GM12872 (cell line): Measurements from ENCODE around the gene MYO1D.

ENCODE experiments used
- CTCF ChIP-seq: IDR thresholded peaks from 3 replicates; pipeline ENCODE4 v1.5.1; 2011; ENCODE audit warnings: low read depth, mild to moderate bottlenecking, low read length, moderate library complexity; ENCODE audit not compliant: insufficient read depth

Gene MYO1D

DNA sequence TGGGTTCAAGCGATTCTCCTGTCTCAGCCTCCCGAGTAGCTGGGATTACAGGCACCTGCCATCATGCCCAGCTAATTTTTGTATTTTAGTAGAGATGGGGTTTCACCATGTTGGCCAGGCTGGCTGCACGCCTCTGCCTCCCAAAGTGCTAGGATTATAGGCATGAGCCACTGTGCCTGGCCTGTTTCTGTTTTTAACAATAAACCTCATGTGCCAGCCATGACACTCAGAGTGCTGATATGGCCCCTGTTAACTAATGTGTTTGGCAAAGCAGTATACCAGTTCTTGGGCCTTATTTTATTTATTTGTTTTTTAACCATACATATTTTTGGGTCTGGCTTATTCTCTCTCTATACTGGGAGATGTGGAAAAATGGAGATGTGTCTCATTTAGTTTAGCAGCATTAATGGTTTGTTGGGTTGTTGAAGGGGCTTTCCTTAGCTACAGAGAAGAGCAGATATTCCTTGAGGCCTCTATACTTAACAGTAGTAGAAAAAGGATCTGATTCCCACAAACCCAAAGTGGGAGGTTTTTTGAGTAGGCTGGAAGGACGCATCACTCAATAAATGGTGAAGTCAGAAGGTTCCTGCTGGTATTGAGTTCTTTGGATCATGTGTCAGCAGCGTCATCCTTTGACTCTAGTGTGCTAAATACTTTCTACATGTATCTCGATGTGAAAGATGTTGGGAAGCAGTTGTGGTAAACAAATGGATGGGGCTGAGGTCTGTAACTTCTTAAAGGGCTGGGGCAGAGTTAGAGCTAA lies 406.3 kb downstream of the MYO1D start:
- no peak for TF ChIP-seq CTCF

DNA sequence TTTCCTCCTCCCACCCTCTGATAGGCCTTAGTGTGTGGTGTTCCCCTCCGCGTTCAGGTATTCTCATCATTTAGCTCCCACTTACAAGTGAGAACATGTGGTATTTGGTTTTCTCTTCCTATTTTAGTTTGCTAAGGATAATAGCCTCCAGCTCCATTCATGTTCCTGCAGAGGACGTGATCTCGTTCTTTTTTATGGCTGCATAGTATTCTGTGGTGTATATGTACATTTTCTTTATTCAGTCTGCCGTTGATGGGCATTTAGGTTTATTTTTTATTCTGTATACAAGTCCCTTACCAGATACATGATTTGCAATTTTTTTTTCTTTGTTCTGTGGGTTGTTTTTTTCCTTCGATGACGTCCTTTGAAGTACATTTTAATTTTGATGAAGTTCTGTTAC lies 409.0 kb downstream of the MYO1D start:
- TF ChIP-seq CTCF, result no peak

GRCh38 chr17:32464374-32464773 lies 412.6 kb downstream of the MYO1D start:
- TF ChIP-seq CTCF, result no peak

GRCh38 chr17:32463304-32463703 lies 413.6 kb downstream of the MYO1D start:
- no peak for TF ChIP-seq CTCF

DNA sequence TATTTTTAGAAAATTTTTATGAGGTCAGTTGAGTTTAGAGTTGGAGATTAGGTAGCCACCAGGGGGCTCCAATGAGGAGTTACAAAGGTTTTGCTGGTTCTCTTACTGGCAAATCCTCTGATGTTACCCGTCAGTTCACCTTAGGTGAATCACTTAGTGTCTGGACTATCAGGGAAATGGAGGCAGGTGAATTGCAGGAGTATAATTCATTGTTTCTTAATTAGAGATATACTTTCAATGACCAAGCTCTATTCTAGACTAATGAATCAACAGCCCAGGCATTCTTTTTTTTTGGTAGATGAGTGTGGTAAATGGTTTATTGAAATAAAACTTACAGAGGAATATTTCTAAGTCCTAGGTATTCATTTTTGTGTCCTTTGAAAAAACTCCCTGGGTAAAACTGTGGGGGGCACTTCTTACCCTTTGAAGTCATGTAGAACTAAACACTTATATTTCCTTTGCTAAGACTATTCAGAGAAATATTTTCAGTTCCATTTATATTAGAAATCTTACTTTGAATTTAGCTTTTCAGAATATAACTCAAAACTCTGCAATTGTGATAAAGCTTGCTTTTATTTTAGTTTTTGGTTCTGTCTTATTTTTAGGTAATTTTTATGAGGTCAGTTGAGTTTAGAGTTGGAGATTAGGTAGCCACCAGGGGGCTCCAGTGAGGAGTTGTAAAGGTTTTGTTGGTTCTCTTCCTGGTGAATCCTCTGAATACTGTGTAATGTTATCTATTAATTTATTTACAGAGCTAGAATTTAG lies 414.9 kb downstream of the MYO1D start:
- peak; percentile 68 for TF ChIP-seq CTCF

DNA sequence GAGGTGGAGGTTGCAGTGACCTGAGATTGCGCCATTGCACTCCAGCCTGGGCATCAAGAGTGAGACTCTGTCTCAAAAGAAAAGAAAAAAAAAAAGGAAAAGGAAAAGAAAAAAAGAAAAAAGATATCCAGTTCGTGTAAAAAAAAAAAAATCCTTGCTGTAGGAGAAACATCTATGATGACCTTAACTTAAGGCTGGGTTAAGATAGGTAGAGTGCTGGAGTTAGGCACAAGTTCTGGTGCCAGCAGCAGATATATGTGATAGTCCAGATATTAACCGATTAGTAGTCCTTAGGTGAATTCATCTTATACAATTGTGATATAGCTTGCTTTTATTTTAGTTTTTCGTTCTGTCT lies 415.4 kb downstream of the MYO1D start:
- TF ChIP-seq CTCF, result no peak

DNA sequence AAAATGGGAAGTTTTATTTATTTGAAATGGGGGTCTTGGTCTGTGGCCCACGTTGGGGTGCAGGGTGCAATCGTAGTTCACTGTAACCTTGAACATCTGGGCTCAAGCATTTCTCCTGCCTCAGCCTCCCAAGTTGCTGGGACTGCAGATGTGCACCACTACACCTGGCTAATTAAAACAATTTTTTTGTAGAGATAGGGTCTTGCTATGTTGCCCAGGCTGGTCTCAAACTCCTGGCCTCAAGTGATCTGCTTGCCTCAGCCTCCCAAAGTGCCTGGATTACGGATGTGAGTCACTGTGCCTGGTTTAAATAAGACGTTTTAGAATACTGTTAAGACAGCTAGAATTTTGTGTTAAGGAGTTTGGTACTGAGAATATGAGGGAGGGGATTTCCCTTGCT lies 416.9 kb downstream of the MYO1D start:
- no peak for TF ChIP-seq CTCF
